Fibroblast of the aortic adventitia (primary cell): ENCODE measurements around the gene EMC10. TPM values are rescaled to one million over a fixed set of nuclear protein-coding genes. Genes with fewer than 3 reads are reported as not detected.

Source experiments
- DNase-seq: peaks from one replicate; pipeline ENCODE4 v3.0.0-alpha.2; 2010; ENCODE audit warnings: low read depth
- H3K4me3 ChIP-seq: 2 replicates; pipeline ENCODE4 v1.5.1; 2011; ENCODE audit warnings: low read depth, mild to moderate bottlenecking, control low read depth, low read length, moderate library complexity
- CTCF ChIP-seq: IDR thresholded peaks from 2 replicates; pipeline ENCODE4 v1.5.1; 2011; ENCODE audit warnings: mild to moderate bottlenecking, low read length, control low read depth, inconsistent platforms; ENCODE audit not compliant: insufficient read depth
- total RNA-seq: library from RNA; depleted of rRNA; stranded (reverse); fragments of >200 nt; gene quantifications from 2 replicates; pipeline ENCODE4 v1.2.3, GENCODE V29; 2012; ENCODE audit warnings: low replicate concordance

EMC10 gene
- total RNA-seq, 1 donor, result 22.8 TPM

DNA sequence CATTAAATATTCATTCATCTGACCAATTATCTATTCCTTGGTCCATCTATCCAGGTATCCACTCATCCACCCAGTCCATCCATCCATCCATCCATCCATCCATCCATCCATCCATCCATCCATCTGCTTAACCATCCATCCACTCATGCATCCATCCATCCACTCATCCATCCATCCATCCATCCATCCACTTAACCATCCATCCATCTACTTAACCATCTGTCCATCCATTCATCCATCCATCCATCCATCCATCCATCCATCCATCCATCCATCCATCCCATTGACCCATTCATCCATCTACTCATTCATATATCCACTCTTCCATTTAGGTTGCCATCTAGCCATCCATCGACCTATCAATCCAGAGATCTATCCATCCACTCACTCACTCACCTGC, 32.2 kb upstream of the EMC10 start:
- H3K4me3 ChIP-seq, result no peak overlapping the region
- no peak for TF ChIP-seq CTCF
- DNase-seq, result no peak

DNA sequence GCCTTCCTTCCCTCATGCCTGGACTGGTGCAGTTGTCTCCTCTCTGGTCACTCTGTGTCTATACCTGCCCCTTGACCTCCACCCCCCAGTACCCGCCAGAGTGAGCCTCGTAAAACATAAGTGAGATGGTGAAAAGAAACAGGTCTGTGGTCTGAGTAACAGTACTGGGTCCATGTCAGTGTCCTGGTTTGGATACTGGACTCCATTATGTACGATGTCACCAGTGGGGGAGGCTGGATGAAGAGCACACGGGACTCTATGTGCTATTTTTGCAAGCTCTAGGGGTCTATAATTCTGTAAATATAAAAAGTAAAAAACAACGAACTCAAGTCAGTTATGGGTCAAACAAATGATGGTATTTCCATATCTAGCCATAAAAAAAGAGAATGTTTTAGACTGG, 29.3 kb upstream of the EMC10 start:
- TF ChIP-seq CTCF, result no peak
- no peak overlapping the region for H3K4me3 ChIP-seq
- DNase-seq, result no peak

- TF ChIP-seq CTCF, result no peak
- DNase-seq, result no peak
- no peak overlapping the region for H3K4me3 ChIP-seq
Observed at GRCh38 chr19:50447750-50448149, 28.6 kb upstream of the EMC10 start.

DNA sequence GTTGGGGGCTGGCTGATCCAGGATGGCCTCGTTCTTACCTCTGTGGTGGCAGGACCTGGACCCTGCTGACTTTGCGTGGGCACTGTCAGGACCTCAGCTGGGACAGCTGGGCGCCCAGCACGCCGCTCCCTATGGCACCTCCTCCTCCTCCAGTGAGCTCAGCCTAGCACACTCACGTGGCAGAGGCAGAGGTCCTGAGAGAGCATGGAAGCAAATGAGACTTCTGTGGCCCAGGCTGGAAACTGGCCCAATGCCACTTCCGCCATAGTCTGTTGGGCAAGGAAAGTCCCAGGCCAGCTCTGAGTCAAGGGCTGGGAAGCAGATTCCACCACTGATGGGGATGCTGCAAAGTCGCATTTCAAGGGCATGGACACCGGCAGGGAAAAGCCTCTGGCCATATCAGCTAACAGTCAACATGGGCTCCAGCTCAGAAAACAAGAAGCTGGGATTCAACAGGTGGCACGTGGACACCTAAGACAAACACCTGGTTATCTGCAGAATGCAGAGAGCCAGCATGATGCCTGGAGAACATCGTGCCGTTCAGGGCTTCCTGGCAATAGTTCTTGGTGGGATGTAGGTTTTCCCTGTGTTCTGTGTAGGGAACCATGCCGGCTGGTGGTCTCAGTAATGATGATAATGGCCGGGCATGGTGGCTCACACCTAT, 26.9 kb upstream of the EMC10 start:
- no peak overlapping the region for H3K4me3 ChIP-seq
- no peak for TF ChIP-seq CTCF
- DNase-seq, result no peak

DNA sequence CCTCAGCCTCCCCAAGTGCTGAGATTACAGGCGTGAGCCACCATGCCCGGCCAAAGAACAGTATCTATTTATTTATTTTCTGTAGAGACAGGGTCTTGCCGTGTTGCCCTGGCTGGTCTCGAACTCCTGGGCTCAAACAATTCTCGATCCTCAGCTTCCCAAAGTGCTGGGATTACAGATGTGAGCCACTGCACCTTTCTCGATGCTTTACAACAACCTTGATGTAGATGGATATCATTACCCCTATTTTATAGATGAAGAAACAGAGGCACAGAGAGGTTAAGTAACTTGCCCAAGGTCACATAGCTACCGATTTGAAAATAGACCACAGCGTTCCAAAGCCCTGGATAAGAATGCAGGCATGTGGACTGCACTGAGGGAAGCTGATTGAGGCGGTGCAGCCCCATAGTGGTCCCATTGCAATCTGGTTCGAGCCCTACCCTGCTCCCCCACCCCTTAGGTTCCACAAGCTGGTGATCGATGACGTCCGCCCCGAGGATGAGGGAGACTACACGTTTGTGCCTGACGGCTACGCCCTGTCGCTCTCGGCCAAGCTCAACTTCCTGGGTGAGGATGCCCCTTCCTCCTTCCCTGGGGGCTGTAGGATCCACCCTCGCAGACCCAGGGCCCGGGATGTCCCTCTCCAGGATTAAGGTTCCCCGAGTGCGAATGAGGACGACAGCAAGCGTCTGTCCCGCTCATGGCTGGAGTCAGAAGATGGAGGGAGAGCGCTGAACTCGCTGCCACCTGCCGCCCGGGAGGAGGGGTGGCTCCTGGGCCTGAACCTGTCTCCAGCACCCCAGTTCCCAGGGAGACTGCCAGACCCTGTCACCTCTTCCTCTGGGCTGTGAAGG, 25.7 kb upstream of the EMC10 start:
- TF ChIP-seq CTCF, result no peak
- no peak for DNase-seq
- no peak overlapping the region for H3K4me3 ChIP-seq

- no peak for DNase-seq
- H3K4me3 ChIP-seq, result no peak overlapping the region
- no peak for TF ChIP-seq CTCF
Observed at GRCh38 chr19:50451223-50451534, 25.1 kb upstream of the EMC10 start.
